GM12892 (cell line): ENCODE results near the gene CTDSP1.

Experiments used
- POLR2A ChIP-seq: IDR thresholded peaks from 2 replicates; pipeline ENCODE4 v1.6.1; 2011; ENCODE audit warnings: low read depth, low read length, control low read depth
- POLR2AphosphoS5 ChIP-seq: IDR thresholded peaks from 2 replicates; pipeline ENCODE4 v1.6.1; 2011; ENCODE audit warnings: low read depth, low read length, control low read depth
- TAF1 ChIP-seq: IDR thresholded peaks from 2 replicates; pipeline ENCODE4 v1.6.1; 2011; ENCODE audit warnings: low read depth, mild to moderate bottlenecking, control low read depth, low read length, borderline replicate concordance

- TF ChIP-seq POLR2A (no peak), TAF1 (0 out of 2 replicates have a peak, but pooled peaks have one; percentile 5), POLR2AphosphoS5 (no peak)
Observed at GRCh38 chr2:218398437-218399390, 954 bp upstream of the CTDSP1 start.
